Right forelimb (tissue), 1 donor: ENCODE data around the gene TAGLN.
A peak's percentile ranks its signal among the peaks of the same experiment; 100 is the strongest.

ENCODE experiments used
- DNase-seq: peaks from one replicate; pipeline ENCODE4 v3.0.0-alpha.2; 2018

TAGLN gene

DNA sequence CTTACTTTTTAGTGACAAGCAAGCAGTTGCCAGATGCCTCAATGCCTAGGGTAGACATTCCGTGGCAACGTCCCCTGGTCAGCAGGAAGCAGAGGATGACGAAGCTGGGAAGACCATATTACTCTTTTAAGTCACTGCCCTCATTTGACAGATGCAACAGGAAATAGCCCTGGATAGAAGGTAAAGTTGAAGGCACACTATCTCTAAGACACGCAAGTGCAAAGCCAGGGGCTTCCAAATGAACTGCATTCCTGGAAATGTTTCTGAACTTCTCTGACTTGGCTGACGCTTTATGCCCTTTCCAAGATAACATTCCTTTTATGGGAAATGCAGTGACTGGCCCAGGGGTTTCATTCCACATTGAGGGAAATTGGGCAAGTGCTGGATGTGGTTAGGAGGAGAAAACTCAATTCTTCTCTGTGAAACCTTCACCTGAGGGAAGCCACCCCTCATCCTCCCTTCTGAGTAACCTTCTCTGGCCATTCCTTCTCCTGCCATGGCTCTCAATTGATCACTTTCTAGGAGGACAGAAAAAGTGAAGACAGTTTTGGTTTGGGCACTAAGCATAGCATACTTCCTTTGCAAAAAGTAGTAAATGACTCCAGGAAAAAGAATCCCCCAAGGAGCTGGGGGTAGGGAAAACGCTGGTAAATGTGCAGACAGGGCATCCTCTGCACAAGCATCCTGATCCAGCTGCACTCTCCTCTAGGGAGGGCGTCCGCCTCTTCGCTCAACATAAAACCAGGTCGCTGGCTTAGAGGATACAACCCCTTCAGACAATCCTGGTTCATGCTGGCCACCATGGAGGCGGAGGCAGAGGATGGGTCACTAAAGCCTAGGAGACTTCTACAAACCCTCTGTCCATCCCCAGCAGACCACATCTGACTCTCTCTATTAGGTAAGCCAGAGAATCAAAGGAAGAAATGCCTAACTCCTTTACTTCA lies 18.2 kb downstream of the TAGLN start:
- peak; percentile 35 for DNase-seq

DNA sequence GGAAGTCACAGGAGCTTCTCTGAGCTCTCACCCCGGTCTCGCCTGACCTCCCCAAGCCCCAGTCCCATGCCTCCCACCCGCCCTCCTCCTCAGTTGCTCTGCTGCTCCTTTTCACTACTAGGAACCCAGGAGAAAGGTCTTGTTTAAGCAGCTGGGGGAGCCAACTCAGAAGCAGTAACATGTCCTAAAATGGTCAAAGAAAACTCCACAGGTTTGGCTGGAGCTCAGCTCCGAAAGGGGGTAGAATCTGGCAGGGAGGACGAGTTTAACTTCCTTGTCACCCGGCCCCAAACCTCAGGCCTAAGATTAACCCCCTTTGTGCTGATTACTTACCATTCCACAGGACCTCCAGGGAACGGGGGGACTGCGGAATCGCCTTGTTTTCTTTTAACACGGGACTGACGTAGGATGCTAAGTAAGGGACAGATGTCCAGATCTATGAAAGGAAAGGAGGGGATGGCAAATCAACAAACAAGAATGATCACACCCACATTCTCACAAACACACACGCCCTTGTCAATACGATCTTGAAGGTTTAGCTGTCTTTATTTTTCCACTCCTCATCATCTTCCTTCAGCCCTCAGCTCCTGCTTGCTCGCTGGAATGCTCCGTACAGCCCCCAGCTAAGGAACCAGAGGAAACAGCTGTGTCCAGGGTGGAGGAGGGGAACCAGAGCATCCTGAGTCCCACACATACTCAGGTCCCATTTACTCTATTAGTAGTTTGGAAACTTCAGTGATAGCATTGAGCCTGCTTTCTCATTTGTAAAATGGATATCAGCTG lies 19.2 kb downstream of the TAGLN start:
- peak; percentile 49 for DNase-seq

DNA sequence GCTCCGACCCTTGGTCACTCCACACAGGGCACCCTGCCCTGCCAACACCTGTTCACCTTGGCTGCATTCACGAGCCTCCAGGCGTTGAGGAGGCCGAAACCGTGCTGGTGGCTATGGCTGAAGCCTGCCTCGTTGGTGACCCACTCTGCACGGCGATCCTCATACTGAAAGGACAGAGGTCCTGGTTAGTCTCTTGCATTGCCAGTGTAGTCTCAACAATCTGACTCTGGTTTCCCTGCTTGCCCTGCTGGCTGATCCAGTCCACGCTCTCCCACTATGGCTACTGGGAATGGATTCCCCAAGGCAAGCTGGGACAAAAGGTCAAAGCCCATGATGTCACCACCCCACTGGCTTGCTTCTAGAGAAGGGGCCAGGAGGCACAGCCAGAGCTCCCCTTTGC lies 19.8 kb downstream of the TAGLN start:
- DNase-seq: peak; percentile 34

DNA sequence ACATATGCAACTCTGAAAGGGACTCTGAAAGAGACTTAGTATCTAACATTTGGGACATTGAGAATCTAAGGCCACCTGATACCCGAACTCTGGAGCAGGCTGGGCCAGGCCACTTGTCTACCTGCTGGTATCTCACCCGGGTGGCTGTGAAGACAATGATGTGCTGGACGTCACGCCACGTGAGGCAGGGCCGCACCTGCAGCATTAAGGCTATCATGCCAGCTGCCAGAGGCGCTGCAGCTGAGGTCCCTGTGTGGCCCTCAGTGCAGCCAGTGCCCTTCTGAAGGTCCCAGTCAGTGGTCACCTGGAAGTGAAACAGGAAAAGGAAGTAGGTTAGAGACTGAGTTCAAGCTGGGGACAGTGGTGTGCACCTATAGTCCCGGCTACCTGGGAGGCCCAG lies 20.3 kb downstream of the TAGLN start:
- DNase-seq: no peak

DNA sequence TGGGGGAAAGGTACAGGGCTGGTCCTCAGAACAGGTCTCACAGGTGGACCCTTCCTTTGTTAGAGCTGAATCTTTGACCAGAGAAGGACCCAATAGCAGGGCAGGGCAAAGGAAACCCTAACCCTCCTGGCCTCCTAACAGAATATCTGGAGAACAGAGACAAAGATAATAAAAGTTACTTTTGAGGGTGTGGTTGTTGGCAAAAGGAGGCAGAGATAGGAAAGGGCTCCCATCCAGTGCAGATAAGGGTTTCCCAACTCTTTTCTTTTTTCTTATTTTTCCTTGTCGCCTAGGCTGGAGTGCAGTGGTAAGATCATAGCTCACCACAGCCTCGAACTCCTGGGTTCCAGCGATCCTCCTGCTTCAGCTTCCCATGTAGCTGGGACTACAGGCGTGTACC lies 20.8 kb downstream of the TAGLN start:
- no peak for DNase-seq

DNA sequence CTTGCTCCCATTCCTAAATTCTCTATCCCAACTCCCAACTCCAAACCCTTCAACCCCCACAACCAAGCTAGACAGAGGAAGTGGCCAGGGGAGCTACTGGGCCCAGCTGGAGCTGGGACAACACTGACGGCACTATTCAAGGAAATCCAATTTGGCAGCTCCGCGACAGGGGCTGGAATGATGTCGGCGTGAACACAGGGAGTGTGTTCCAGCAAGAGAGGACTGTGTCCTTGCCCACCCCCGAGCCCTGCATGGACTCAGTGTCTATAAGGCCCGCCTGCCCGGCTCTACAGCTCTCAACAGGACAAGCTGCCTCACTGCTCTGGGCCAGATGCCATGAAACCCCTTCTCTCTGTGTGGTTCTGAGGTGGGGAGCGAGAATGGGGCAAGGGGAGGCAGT lies 21.4 kb downstream of the TAGLN start:
- DNase-seq: peak; percentile 71

DNA sequence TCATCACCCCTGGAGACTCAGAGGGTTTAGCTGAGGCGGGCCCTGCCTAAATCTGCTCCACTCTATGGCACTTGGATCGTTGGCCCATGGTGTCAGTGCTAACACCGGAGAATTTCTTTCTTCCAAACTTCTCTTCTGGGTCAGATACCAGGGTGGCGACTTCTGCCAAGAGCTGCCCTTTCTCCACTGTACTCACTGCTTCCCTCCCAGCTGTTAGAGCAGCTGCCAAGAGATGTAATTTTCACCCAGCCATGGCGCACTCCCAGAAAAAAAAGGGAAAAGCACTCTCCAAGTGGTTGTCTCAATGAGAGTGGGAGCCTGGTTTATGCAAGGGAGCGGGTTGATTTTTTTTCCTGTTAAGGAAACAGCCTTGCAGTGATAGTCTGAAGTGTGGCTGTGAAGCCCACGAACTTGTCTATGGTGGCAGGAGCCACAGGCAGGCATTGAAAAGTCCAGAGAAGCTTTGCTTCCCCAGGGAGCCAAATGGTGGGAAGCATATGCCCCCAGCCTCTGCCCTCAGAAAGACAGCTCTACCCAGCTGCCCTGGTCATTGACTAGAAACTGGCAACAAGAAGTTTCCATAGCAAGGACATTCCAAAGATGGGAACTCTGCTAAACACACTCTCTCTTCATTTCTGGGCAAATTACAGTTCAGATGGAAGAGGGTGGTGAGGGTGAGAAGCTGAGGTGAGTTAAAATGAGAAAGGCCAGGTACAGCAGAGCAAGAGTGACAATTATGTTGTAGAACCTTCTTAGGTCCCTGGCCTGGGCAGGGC lies 22.0 kb downstream of the TAGLN start:
- DNase-seq: peak; percentile 72

DNA sequence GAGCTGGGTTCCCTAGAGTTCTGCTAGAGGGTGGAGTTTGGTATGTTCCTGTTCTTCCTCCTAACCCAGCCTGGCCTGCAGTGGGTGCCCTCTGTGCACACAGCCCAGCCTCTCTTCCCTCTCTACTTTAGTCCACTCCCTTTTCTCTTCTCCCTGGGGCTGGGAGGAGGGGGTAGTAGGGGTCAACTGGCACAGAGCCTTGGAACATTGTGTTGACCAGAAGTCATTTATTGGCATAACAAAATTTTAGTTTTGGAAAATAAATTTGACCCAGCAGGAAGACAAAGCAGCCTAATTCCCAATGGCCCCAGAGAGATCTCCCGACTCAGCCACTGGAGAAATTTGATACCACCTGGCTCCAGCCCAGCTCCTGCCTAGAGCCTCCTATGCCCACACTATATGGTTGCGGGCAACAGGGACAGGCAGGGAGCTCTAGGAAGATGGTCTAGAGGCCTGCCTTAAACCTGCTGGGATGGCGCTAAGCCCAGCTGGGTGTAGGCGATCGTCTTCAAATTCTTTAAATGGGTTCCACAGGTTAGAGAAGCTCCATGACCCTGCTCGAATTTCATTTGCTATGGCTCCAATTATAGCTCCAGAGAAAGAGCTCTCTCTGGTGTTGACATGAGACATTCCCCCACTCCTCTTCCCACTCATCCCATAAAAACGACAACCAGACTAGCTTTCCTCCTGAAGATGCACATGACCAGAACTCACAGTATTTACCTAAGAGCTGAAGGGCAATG lies 22.8 kb downstream of the TAGLN start:
- peak; percentile 77 for DNase-seq

DNA sequence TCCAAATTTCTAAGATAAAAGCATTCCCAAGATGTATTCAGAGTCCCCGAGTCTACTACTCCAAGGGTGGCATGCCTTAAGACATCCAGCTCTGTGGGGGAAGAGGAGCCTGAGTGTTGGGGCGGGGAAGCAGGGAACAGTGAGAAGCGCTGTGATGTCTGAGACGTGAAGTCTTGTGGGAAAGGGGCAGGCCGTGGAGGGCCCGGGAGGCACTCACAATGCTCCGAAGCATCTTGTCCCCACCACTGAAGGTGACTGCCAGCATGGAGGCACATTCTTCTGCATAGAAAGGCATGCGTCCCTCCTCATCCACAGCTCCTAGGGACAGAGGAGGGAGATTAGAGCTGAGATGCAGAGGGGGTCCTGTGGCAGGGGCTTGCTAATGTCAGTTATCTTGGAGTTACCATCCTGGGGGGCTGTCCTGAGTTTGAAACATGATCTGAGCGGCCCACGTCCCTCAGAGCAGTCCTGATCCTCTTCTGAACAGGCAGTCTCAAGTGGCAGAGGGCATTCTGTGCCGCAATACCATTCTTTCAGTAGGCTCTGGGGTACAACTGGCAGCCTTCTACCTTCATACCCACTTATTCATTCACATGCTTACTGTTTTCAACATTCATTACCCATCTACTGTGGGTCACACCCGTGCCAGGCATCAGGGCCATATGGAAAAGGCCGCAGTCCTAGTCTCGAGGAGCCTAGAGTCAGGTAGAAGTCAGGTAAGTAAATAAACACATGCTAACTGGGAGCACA lies 24.0 kb downstream of the TAGLN start:
- DNase-seq: no peak

DNA sequence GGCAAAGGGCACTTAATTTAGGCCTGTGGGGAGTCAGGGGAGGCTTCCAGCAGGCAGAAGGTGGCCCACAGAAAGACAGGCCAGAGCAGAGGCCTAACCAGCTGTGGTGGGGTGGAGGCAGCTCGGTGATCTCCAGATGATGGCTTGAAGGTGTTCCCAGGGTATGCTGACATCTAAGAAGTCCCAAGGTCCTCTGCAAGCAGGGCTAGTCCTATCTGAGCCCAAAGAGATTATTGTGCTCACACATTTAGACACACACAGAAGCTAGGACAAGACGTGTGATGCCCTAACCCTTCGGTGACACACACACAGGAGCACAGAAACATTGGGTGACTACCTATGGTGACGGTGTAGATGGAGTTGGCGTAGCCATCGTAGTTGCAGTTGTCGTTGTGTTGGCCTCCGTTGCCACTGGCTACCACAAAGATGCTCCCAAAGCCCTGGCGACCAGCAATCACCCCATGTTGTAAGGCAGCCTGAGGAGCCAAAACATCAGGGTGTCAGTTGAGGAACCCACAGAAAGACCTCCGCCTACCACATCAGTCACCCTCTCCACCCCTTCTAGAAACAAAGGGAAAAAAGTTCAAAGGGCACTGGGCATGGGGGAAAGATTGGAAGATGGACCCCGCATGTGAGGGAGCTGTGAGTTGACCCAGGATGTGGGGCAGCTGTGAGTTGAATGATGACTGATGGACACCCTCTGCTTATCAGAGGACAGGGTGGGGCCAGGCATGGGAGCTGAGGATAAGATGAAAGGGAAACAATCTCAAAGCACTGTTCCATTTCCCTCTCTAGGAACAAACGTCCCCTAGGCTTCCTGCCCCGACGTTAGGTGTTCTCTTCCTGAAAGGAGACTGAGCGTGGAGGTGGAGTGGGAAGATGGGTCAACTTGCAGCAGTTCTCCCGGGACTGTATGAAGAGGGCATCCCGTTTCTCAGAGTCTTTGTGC lies 24.8 kb downstream of the TAGLN start:
- DNase-seq: no peak

DNA sequence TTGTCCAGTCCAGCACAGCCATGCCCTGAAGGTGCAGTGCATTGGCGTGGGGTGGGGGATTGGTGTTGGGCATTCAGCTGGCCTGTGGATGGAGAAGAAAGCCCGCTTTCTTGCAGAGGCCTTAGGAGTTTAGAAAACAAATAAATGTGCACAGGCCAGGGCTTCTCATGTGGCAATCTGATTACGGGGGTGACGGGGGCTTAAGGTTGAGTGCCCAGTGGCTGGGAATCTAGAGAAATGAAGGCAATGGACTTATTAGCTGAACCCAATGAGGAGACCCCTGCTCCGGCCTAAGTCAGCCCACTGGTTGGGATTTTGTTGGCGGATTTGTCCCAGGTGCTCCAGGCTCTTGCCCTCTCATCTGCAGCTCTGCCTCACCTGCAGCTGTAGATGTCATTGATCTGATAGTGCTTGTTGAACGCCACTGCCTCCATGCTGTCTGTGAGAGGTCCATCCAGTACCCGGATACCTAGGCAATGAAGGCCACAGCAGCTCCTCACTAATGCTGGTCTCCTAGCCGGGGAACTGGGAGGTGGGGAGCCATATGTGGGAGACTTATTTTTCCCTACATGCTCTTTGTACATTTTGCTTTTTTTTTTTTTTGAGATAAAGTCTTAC lies 26.5 kb downstream of the TAGLN start:
- DNase-seq: no peak

DNA sequence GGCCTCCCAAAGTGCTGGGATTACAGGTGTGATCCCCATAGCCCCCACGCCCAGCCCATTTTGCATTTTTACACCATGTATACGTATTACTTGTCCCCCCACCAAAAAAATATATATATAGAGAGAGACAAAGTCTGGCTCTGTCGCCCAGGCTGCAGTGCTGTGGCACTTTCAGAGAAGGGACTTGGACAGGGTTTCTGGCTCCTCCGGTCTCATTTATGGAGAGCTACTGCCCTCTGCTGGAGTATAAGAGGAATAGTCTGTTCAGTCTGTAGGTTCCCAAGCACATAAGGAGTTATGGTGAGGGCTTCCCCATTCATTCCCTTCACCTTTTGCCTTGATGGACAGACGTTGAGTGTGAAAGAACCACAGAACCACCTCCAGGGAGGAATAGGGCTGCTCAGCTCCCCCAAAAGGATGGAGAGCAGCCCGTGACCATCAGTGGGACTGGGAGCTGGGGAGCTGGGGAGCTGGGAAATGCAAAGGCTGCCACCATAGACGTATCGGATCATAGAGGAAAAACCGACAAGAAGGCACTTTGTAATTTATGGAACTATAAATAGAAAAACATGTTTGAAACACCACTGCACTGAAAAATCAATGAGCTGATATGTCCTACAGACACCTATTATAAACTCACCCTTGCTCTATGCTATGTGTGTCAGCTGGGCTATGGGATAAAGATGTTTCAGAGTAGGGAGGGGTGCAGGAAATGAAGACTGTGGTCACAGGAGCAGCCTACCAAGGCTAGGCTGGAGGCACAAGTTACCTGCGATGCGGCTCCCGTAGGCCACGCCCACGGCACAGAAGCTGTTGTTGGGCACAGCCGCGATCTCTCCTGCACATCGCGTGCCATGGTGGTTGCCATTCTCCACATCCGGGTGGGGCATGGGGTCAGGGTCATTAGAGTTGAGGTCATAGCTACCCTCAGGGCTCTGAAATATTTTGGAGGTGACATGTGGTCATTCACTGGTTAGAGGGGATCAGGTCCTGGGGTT lies 27.5 kb downstream of the TAGLN start:
- DNase-seq: no peak

DNA sequence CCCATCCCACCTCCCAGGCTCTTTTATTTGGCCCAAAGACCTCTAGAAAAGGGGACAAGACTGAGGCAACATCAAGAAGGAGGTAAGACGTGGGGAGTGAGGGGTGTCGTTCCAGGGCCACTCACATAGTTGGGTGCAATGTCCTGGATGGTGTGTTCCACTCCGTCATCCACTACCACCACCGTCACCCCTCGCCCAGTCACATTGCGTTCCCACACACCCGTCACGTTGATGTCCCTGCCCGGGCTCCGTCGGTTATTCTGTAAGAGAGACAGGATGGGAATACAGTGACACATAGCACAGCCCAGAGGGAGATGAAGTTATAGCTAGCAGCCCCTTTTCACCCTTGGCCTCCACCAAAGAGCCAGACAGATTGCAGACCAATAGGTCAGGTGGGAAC lies 28.9 kb downstream of the TAGLN start:
- DNase-seq: no peak

DNA sequence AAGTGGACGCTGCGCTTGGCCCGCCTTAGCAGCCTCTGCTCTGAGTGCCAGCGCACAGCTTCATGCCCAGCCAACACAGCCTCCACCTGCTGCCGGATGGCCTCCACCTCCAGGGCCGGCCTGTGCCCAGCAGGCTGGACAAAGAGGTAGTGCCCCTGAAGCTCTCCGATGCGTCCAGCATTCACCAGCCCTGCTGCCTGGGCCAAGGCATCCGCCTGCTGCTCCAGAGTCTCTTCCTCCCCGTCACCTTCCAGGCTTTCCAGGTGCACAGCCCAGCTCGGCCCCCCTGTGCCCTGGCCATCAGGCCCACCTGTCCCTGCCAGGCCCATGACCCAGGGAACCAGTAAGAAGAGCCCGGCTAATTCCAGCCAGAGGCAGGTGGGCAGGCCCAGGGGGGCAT lies 30.2 kb downstream of the TAGLN start:
- DNase-seq: no peak

DNA sequence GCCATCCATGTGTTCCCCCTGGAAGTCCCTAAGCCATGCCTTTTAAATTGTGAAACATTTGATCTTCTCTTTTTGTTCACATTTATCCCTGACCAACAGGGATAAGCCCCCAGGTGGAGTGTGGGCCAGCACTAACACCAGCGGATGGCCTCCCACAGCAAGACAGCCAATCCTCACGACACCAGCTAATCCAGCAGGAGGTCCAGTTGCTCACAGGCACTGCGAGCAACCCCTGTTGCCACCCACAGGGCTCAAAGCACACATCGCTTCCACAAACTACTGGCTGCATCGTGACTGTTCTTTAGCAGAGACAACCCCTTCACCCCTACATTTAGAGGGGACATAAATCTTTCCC lies 30.7 kb downstream of the TAGLN start:
- no peak for DNase-seq

DNA sequence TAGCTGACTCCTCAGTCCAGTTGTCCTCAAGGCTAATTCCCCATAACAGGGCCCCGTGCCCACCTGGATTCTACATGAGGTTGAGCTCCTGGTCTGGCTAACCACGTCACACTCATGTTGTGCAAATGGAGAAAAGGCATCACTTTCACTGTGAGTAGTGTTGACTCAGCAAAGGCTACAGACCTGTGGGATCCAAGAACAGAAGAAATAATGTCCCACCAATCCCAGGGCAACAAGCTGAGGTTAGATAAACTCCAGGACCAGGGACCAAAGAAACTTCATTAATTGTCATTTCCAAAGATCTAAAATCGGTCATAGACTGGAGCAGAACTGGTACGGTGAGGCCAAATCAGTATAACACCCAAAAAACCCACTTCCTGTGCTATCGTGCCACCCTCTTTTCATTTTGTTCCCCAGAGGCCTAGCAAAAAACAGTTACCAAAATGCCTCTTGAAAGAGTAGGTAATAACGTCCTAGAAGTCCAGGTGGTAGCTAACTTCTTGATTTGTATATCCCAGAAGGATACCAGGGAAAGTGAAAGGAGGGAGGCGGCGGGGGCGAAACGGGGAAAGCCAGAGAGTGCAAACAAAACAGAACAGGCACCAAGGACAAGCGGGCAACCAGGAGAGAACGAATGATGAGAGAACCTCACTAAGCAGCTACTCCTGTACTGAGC lies 31.3 kb downstream of the TAGLN start:
- no peak for DNase-seq

DNA sequence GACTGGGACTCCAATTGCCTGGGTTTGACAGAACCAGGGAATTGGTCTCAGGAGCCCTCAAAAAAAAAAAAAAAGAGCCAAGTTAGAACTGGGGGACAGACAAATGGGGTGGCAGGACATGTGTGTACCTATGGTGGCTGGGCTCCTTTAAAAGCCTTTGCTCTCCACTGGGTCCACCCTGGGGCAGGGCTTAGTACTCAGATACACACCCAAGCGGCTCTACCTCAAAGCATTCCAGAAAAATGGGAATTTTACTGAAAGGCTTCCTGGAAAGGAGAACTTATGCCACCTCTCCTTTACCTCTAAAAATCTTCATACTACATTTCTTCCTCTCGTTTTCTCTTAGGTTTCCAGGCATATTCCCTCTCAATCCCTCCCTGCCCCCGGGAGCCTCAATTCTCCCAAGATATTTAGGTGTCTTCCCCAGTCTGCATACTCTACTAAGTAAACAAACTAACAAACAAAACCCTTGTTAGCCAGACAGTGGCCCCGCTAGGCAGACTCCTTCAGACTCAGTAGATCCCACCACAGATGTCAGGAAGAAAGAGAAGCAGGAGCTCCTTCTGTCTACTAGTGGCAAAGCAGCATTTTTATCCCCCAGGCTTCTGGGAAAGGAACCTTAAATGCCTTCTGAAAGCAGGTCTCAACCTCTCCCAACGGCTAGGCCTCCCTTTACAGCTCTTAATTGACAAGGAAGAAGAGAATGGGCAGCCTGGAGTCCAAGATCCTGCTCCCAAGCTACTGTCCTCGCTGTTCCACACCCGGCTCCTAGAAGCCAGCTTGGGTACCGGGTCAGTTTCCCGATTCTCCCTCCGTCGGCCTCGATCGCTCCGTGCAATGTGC lies 32.0 kb downstream of the TAGLN start:
- DNase-seq: no peak

DNA sequence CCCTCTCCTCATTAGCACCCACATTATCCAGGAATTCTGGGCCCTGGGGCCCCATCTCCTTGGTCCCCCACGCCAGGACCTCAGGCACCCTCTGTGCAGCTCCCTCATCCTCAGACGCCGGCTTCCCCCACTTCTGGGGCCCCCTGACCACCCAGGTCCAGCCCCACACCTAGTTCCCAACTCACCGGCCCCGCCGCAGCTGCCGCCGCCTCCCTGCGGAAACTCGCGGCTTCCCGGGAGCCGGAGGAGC lies 32.6 kb downstream of the TAGLN start, which contains the start of gene PCSK7:
Gene PCSK7 (minus strand): TSS at position 232 of the 250 bp plus-strand sequence. CDS start 2,229 bp downstream, outside the sequence.
- peak; percentile 80 for DNase-seq
